Measurements from ENCODE around the gene SMIM24. TPM values are rescaled to one million over a fixed set of nuclear protein-coding genes. Genes with fewer than 3 reads are reported as not detected.

The SMIM24 gene
- total and polyA plus RNA-seq, 9 of the 15 experiments (the other 6 are each of a cell fraction or from before 2014, with no cell fraction given) = 0.45 to 12.3 (median 1.4) TPM; not detected in 1

DNA sequence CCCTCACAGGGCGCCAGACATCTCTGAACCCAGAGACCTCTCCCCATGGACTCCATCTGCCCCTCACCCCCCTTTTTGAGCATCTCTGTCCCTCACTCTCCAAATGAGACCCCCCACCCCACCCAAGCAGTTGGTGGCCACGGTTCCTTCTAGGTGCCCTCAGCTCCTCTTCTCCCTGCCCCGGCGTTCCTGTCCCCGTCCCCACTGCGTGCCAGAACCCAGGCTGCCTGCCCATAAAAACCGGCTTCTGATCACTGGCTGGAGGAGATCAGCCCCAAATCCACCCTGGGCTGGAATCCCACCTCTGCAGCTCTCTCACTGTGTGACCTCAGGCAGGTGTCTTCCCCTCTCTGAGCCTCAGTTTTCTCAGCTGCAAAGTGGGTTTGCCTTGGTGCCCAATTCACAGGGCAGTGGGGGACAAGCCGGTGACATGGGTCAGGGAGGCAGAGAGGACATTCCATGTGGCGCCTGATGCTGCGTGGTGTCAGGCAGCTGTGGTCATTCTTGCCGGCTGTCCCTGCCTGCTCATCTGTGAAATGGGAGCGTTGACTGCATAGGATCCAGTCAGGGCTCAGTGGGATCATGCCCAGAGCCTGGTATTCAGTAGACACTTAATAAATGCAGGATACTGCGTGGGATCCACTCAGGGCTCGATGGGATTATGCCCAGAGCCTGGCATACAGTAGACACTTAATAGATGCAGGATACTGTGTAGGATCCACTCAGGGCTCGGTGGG is 25.5 kb downstream of the SMIM24 start (continued):
- TF ChIP-seq FOXA3 (CRISPR knock-in tag; conservative IDR thresholded peaks at IDR 0.05 in 1 of 2, IDR thresholded peaks at IDR 0.05 in 1 of 2) (0 out of 4 replicates have a peak, but pooled peaks of 1 of the 2 experiments have one; percentile 31), TEAD4 (IDR thresholded peaks at IDR 0.05; ENCODE audit: low read length) (no peak), TEAD4 (CRISPR knock-in tag; IDR thresholded peaks at IDR 0.05; ENCODE audit: borderline replicate concordance) (0 out of 2 replicates have a peak, but pooled peaks have one; percentile 68), CHD4 (IDR thresholded peaks at IDR 0.05; ENCODE audit: insufficient read depth, insufficient replicate concordance, low read depth, low read length, poor library complexity, severe bottlenecking) (peak; percentile 32), KAT2B (IDR thresholded peaks at IDR 0.05; ENCODE audit: low read depth, low read length) (no peak), KDM1A (IDR thresholded peaks at IDR 0.05) (peak; percentile 30 to 44; a peak in 2 of 4 replicates), RBM25 (IDR thresholded peaks at IDR 0.05; ENCODE audit: low read depth, low read length, severe bottlenecking) (peak; percentile 53), ZNF311 (CRISPR knock-in tag; IDR thresholded peaks at IDR 0.05) (no peak), GTF2E2 (tag; IDR thresholded peaks at IDR 0.05) (no peak), CEBPG (CRISPR knock-in tag; IDR thresholded peaks at IDR 0.05) (0 out of 2 replicates have a peak, but pooled peaks have one; percentile 16), CEBPG (tag; conservative IDR thresholded peaks at IDR 0.05 in 1 of 2, IDR thresholded peaks at IDR 0.05 in 1 of 2) (no peak), KDM4B (IDR thresholded peaks at IDR 0.05; ENCODE audit: borderline replicate concordance in 2 of 2, low read depth in 1 of 2) (no peak), PTBP1 (IDR thresholded peaks at IDR 0.05; ENCODE audit: low read depth, low read length) (peak; percentile 66; the same call in 1 of the 2 replicates), RBM22 (IDR thresholded peaks at IDR 0.05; ENCODE audit: low read depth, low read length, poor library complexity, severe bottlenecking) (peak; percentile 78), SMARCA5 (IDR thresholded peaks at IDR 0.05) (peak; percentile 72; the same call in 1 of the 2 replicates), TCF3 (CRISPR knock-in tag; IDR thresholded peaks at IDR 0.05) (no peak)
- TF ChIP-seq, protein P1, sequence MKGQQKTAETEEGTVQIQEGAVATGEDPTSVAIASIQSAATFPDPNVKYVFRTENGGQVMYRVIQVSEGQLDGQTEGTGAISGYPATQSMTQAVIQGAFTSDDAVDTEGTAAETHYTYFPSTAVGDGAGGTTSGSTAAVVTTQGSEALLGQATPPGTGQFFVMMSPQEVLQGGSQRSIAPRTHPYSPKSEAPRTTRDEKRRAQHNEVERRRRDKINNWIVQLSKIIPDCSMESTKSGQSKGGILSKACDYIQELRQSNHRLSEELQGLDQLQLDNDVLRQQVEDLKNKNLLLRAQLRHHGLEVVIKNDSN (CRISPR knock-in tag; IDR thresholded peaks at IDR 0.05) = no peak
- TF ChIP-seq, protein P2, sequence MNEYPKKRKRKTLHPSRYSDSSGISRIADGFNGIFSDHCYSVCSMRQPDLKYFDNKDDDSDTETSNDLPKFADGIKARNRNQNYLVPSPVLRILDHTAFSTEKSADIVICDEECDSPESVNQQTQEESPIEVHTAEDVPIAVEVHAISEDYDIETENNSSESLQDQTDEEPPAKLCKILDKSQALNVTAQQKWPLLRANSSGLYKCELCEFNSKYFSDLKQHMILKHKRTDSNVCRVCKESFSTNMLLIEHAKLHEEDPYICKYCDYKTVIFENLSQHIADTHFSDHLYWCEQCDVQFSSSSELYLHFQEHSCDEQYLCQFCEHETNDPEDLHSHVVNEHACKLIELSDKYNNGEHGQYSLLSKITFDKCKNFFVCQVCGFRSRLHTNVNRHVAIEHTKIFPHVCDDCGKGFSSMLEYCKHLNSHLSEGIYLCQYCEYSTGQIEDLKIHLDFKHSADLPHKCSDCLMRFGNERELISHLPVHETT (CRISPR knock-in tag; conservative IDR thresholded peaks at IDR 0.05 in 1 of 2, IDR thresholded peaks at IDR 0.05 in 1 of 2) = no peak
